ENCODE measurements around the gene SMC6. TPM values are rescaled to one million over a fixed set of nuclear protein-coding genes. Genes with fewer than 3 reads are reported as not detected.
A peak's percentile ranks its signal among the peaks of the same experiment; 100 is the strongest.

Gene SMC6
- total and polyA plus RNA-seq, 2 experiments from 2014 or later, result 53.4 to 59.8 TPM

GRCh38 chr2:17790536-17790935 lies 36.9 kb upstream of the SMC6 start:
- H3K36me3 Mint-ChIP-seq (ENCODE audit: low read depth), result no peaks in the 10 kb centered on the region
- Histone ChIP-seq H3K27me3 (ENCODE audit: insufficient read depth) (no peaks in the 10 kb centered on the region), H3K4me2 (no peak overlapping the region), H3K36me3 (ENCODE audit: insufficient read depth) (no peaks in the 10 kb centered on the region), H4K20me1 (replicated peaks; ENCODE audit: insufficient read depth) (no peaks in the 10 kb centered on the region), H3K79me2 (replicated peaks; ENCODE audit: insufficient read depth) (no peaks in the 10 kb centered on the region), H3K4me3 (no peak overlapping the region), H3K4me1 (ENCODE audit: insufficient read depth) (no peaks in the 10 kb centered on the region), H3K9me2 (ENCODE audit: insufficient read depth) (no peaks in the 10 kb centered on the region), H2AFZ (0 out of 2 replicates have a peak overlapping the region, but pooled peaks have one; percentile 23), H3F3A (replicated peaks; ENCODE audit: low read depth) (no peaks in the 10 kb centered on the region), H3K27ac (ENCODE audit: low read depth) (no peak overlapping the region)
- TF ChIP-seq EZH2phosphoT487 (IDR thresholded peaks at IDR 0.05; ENCODE audit: unreplicated experiment) (no peak), CTCF (conservative IDR thresholded peaks at IDR 0.05; ENCODE audit: low read depth in 2 of 2) (no peak), ETS1 (IDR thresholded peaks at IDR 0.05) (no peak), ZNF462 (CRISPR knock-in tag; IDR thresholded peaks at IDR 0.05) (no peak), EZH2 (IDR thresholded peaks at IDR 0.05; ENCODE audit: low read depth, unreplicated experiment) (no peak), ZNF331 (CRISPR knock-in tag; IDR thresholded peaks at IDR 0.05; ENCODE audit: low read depth) (no peak), NANOG (IDR thresholded peaks at IDR 0.05; ENCODE audit: borderline replicate concordance) (no peak), STAT1 (IDR thresholded peaks at IDR 0.05; ENCODE audit: unreplicated experiment) (no peak), CREB1 (CRISPR knock-in tag; IDR thresholded peaks at IDR 0.05; ENCODE audit: low read depth) (no peak), JUNB (IDR thresholded peaks at IDR 0.05; ENCODE audit: unreplicated experiment) (no peak), POLR2AphosphoS5 (IDR thresholded peaks at IDR 0.05; ENCODE audit: low read depth) (no peak), REST (IDR thresholded peaks at IDR 0.05; ENCODE audit: unreplicated experiment) (no peak), ZNF114 (CRISPR knock-in tag; IDR thresholded peaks at IDR 0.05) (no peak)
- peaks cover 2% of the 10 kb centered on the region for H3K27me3 Mint-ChIP-seq (ENCODE audit: insufficient read depth, low read depth, poor library complexity)
- no peak overlapping the region for H3K4me3 Mint-ChIP-seq
- peaks cover 12% of the 10 kb centered on the region for H3K4me1 Mint-ChIP-seq
- H3K9me3 Mint-ChIP-seq, result no peaks in the 10 kb centered on the region
- no peak overlapping the region for H3K27ac Mint-ChIP-seq
- ATAC-seq (no peak), DNase-seq (ENCODE audit: low spot score) (no peak)
